Measurements from ENCODE around the gene BHLHE41.

GRCh38 chr12:26172539-26172938, 47.7 kb upstream of the BHLHE41 start:
- TF ChIP-seq CTCF (IDR thresholded peaks at IDR 0.05; ENCODE audit: poor library complexity) (no peak), EZH2 (IDR thresholded peaks at IDR 0.05; ENCODE audit: borderline replicate concordance) (no peak)

Measured in hepatocyte (in vitro differentiated cells).